Spleen (tissue), 7 donors: ENCODE measurements around the gene MAB21L3.
A peak's percentile ranks its signal among the peaks of the same experiment; 100 is the strongest.

Experiments used
- CTCF ChIP-seq, 11 experiments: fragments of 200-600 bp in 7 of 11; fragments of 450-650 bp in 4 of 11; sonication (generic) in 4 of 11; IDR thresholded peaks in 8 of 11; conservative IDR thresholded peaks in 3 of 11; 1 replicate in 7 of 11; 2 replicates in 4 of 11; pipeline versions ENCODE4 v1.4.0 to v1.8.0; 2016 to 2021; ENCODE audit warnings: antibody characterized with exemption in 11 of 11, inconsistent platforms in 4 of 11, mild to moderate bottlenecking in 1 of 11
- POLR2A ChIP-seq, 3 donors: fragments of 450-650 bp; IDR thresholded peaks; one replicate each; pipeline ENCODE4 v1.5.1; 2017; ENCODE audit warnings: antibody characterized with exemption in 3 of 3, mild to moderate bottlenecking in 1 of 3
- donor health status: DM: no; HTN: no; CAD: no; lungs with moderate emphysema.
- donor health status: DM: no; HTN: no; CAD: no.
- donor health status: DM: no; HTN: no; CAD: no.

- TF ChIP-seq CTCF (IDR thresholded peaks at IDR 0.05 in 8 of 11, conservative IDR thresholded peaks at IDR 0.05 in 3 of 11): peak; percentile 61 to 96 (median 92)
- TF ChIP-seq POLR2A (IDR thresholded peaks at IDR 0.05): no peak
These were observed 40.8 kb downstream of the MAB21L3 start for GRCh38 chr1:116151739-116152576.
